ENCODE data around the gene CGB7. TPM values are rescaled to one million over a fixed set of nuclear protein-coding genes. Genes with fewer than 3 reads are reported as not detected.
A peak's percentile ranks its signal among the peaks of the same experiment; 100 is the strongest.

CGB7 gene
- total and polyA plus RNA-seq, 9 of the 15 experiments (the other 6 are each of a cell fraction or from before 2014, with no cell fraction given), result not detected

DNA sequence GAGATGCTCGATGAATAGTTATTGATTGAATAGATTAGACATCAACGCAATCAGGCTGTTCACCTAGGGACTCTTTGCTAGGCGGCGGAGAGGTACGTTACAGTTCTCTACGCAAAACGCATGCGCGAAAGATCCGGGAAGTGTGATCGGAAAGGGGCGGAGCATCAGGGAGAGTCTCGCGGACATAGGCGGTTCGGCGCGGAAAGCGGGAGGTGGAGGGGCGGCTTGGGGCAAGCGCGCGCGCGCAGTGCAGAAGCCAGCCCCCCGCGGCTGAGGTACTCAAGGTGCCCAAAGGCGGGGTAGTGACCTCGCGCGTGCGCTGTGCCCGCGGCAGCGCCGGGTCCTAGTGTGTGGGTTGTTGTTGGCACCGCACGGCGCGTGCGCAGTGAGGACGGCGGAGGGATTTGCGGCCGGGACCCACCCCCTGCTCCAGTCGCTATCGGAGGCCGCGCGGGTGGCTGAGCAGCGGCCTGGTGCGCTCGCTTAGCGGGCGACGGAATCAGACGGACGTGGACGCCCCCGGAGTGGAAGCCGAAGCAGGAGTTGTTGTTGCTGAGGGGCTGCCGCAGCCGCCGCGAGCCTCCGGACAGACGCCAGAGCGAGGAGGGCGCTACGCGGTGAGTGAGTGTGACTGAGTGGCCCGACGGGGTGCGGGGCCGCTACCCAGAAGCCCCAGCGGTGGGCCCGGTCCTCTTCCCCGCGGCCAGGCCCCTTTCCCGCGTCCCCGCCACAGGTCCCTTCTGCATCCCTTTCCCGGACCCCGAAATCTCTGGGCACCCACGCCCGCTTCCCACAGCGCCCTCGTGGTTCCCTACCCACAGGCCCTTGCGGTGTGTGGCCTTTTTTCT is 27.7 kb upstream of the CGB7 start, which contains the start of gene SNRNP70 (continued):
- TF ChIP-seq RBM17 (IDR thresholded peaks at IDR 0.05; ENCODE audit: borderline replicate concordance, low read depth, low read length) (no peak), ZNF766 (CRISPR knock-in tag; conservative IDR thresholded peaks at IDR 0.05) (no peak), CXXC5 (CRISPR knock-in tag; IDR thresholded peaks at IDR 0.05) (peak; percentile 89), SMAD3 (CRISPR knock-in tag; conservative IDR thresholded peaks at IDR 0.05) (no peak), GABPB1 (CRISPR knock-in tag; IDR thresholded peaks at IDR 0.05) (peak; percentile 74), ZNF408 (CRISPR knock-in tag; IDR thresholded peaks at IDR 0.05; ENCODE audit: low read depth) (no peak), PCBP2 (IDR thresholded peaks at IDR 0.05; ENCODE audit: low read depth, low read length, poor library complexity, severe bottlenecking) (no peak), SOX6 (IDR thresholded peaks at IDR 0.05) (peak; percentile 5; the same call in 1 of the 2 replicates), PTBP1 (IDR thresholded peaks at IDR 0.05; ENCODE audit: low read depth, low read length) (no peak), RB1 (IDR thresholded peaks at IDR 0.05; ENCODE audit: low read depth) (peak; percentile 87), SRSF7 (optimal IDR thresholded peaks at IDR 0.05; ENCODE audit: low read depth, low read length) (no peak), MCM7 (IDR thresholded peaks at IDR 0.05) (no peak), ARID2 (IDR thresholded peaks at IDR 0.05) (no peak), RBM25 (IDR thresholded peaks at IDR 0.05; ENCODE audit: low read depth, low read length, severe bottlenecking) (peak; percentile 42), ZBED1 (IDR thresholded peaks at IDR 0.05) (peak; percentile 83), MAFF (IDR thresholded peaks at IDR 0.05; ENCODE audit: low read length) (no peak), MED1 (CRISPR knock-in tag; IDR thresholded peaks at IDR 0.05; ENCODE audit: borderline replicate concordance) (no peak), ATF6 (CRISPR knock-in tag; IDR thresholded peaks at IDR 0.05) (no peak), MAFK (IDR thresholded peaks at IDR 0.05; ENCODE audit: low read length) (no peak)
- TF ChIP-seq, protein P1, sequence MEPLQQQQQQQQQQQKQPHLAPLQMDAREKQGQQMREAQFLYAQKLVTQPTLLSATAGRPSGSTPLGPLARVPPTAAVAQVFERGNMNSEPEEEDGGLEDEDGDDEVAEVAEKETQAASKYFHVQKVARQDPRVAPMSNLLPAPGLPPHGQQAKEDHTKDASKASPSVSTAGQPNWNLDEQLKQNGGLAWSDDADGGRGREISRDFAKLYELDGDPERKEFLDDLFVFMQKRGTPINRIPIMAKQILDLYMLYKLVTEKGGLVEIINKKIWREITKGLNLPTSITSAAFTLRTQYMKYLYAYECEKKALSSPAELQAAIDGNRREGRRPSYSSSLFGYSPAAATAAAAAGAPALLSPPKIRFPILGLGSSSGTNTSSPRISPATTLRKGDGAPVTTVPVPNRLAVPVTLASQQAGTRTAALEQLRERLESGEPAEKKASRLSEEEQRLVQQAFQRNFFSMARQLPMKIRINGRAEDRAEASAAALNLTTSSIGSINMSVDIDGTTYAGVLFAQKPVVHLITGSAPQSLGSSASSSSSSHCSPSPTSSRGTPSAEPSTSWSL (CRISPR knock-in tag; IDR thresholded peaks at IDR 0.05; ENCODE audit: borderline replicate concordance), result no peak
- TF ChIP-seq, protein P2, sequence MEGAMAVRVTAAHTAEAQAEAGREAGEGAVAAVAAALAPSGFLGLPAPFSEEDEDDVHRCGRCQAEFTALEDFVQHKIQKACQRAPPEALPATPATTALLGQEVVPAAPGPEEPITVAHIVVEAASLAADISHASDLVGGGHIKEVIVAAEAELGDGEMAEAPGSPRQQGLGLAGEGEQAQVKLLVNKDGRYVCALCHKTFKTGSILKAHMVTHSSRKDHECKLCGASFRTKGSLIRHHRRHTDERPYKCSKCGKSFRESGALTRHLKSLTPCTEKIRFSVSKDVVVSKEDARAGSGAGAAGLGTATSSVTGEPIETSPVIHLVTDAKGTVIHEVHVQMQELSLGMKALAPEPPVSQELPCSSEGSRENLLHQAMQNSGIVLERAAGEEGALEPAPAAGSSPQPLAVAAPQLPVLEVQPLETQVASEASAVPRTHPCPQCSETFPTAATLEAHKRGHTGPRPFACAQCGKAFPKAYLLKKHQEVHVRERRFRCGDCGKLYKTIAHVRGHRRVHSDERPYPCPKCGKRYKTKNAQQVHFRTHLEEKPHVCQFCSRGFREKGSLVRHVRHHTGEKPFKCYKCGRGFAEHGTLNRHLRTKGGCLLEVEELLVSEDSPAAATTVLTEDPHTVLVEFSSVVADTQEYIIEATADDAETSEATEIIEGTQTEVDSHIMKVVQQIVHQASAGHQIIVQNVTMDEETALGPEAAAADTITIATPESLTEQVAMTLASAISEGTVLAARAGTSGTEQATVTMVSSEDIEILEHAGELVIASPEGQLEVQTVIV (CRISPR knock-in tag; IDR thresholded peaks at IDR 0.05; ENCODE audit: borderline replicate concordance), result no peak
- TF ChIP-seq, protein P3, sequence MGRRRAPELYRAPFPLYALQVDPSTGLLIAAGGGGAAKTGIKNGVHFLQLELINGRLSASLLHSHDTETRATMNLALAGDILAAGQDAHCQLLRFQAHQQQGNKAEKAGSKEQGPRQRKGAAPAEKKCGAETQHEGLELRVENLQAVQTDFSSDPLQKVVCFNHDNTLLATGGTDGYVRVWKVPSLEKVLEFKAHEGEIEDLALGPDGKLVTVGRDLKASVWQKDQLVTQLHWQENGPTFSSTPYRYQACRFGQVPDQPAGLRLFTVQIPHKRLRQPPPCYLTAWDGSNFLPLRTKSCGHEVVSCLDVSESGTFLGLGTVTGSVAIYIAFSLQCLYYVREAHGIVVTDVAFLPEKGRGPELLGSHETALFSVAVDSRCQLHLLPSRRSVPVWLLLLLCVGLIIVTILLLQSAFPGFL (CRISPR knock-in tag; IDR thresholded peaks at IDR 0.05), result no peak
